Measurements from ENCODE around the gene SRPK1.

DNA sequence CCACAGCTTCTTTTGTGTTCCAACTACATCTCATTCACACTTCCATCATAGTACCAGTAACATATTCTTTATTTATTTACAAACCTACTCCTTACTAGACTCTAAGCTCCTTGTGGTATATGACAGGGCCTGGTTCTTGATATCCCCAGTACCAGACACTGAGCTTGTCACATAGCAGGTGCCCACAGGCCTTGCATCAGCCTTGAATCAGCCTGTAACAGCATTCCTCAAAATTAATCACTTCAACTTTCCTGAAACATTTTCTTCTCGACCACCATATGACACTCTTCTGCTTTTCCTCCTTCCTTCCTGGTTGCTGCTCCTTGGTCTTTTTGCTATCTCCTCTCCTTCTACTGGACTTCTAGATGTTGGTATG lies 24.7 kb upstream of the SRPK1 start:
- TF ChIP-seq, protein P1, sequence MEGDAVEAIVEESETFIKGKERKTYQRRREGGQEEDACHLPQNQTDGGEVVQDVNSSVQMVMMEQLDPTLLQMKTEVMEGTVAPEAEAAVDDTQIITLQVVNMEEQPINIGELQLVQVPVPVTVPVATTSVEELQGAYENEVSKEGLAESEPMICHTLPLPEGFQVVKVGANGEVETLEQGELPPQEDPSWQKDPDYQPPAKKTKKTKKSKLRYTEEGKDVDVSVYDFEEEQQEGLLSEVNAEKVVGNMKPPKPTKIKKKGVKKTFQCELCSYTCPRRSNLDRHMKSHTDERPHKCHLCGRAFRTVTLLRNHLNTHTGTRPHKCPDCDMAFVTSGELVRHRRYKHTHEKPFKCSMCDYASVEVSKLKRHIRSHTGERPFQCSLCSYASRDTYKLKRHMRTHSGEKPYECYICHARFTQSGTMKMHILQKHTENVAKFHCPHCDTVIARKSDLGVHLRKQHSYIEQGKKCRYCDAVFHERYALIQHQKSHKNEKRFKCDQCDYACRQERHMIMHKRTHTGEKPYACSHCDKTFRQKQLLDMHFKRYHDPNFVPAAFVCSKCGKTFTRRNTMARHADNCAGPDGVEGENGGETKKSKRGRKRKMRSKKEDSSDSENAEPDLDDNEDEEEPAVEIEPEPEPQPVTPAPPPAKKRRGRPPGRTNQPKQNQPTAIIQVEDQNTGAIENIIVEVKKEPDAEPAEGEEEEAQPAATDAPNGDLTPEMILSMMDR (IDR thresholded peaks at IDR 0.05), result no peak
- no peak for TF ChIP-seq POLR2A (IDR thresholded peaks at IDR 0.05)

All from uterus (tissue), 2 donors.